HepG2 (cell line): ENCODE results near the gene FBXO2. TPM values are rescaled to one million over a fixed set of nuclear protein-coding genes. Genes with fewer than 3 reads are reported as not detected.

Source experiments
- ATAC-seq: fragments of 200-7000 bp; cut with Tn5 transposase; 3 replicates; pipeline ENCODE4 v1.9.1; 2020; ENCODE audit warnings: mild to moderate bottlenecking, moderate library complexity
- BruUV-seq: library from RNA; stranded (reverse); fragments of 400-500 nt; replicated peaks from 2 replicates; lab custom pipeline; 2021; lab: Mats Ljungman, UMichigan
- CTCF ChIA-PET: fragments of 300-600 bp; formaldehyde crosslinking; extraction: SDS; loops from one replicate; lab custom pipeline; 2021; ENCODE audit warnings: low total read pairs, inconsistent platforms, low intra/inter-chr PET ratio; lab: Yijun Ruan, JAX
- POLR2A ChIA-PET: fragments of 350-600 bp; sonication (Branson Sonifier 250); formaldehyde crosslinking; loops from one replicate; lab custom pipeline; 2020; ENCODE audit warnings: antibody characterized with exemption, inconsistent platforms; lab: Yijun Ruan, JAX
- DNase-seq: peaks from one replicate; pipeline ENCODE4 v3.0.0-alpha.2; 2015; ENCODE audit warnings: low spot score
- FAIRE-seq: peaks from 3 replicates; lab custom pipeline; 2011; peaks lifted over from hg19 to GRCh38; lab: Jason Lieb, UNC
- H2AFZ ChIP-seq: one replicate; pipeline ENCODE4 v1.6.1; 2011; ENCODE audit warnings: low read length, inconsistent platforms
- H3K27ac ChIP-seq: fragments of 300-600 bp; 3 replicates; pipeline ENCODE4 v1.8.0; 2011; ENCODE audit warnings: mixed run types, mild to moderate bottlenecking, mixed read lengths, low read length, inconsistent platforms; ENCODE audit not compliant: insufficient read depth; ENCODE audit errors: extremely low read length
- H3K27me3 ChIP-seq, 2 experiments: fragments of 200-600 bp in 1 of 2; 2 replicates in 1 of 2; 3 replicates in 1 of 2; pipeline versions ENCODE4 v1.6.0 to v1.8.0; 2011; ENCODE audit warnings: low read length in 2 of 2, mild to moderate bottlenecking in 2 of 2, moderate library complexity in 2 of 2, inconsistent platforms in 1 of 2; ENCODE audit not compliant: insufficient read depth in 2 of 2, control insufficient read depth in 1 of 2
- H3K36me3 ChIP-seq, 2 experiments: fragments of 200-600 bp in 1 of 2; replicated peaks in 1 of 2; 2 replicates in 1 of 2; 3 replicates in 1 of 2; pipeline versions ENCODE4 v1.5.1 to v1.8.0; 2011; ENCODE audit warnings: low read length in 2 of 2, inconsistent platforms in 1 of 2; ENCODE audit not compliant: insufficient read depth in 2 of 2, control insufficient read depth in 1 of 2
- H3K4me1 ChIP-seq: 2 replicates; pipeline ENCODE4 v1.5.1; 2012; ENCODE audit warnings: low read length, inconsistent platforms; ENCODE audit not compliant: insufficient read depth
- H3K4me2 ChIP-seq: 2 replicates; pipeline ENCODE4 v1.6.0; 2011; ENCODE audit warnings: low read depth, low read length, inconsistent platforms
- H3K4me3 ChIP-seq, 3 experiments: fragments of 200-600 bp in 1 of 3; sonication (generic), shearing (Covaris generic) in 1 of 3; replicated peaks in 1 of 3; 2 replicates each; pipeline ENCODE4 v1.5.1; 2011 to 2016; ENCODE audit warnings: low read length in 3 of 3, inconsistent platforms in 2 of 3, low read depth in 2 of 3, mild to moderate bottlenecking in 2 of 3, control low read depth in 1 of 3, mixed read lengths in 1 of 3; ENCODE audit not compliant: insufficient read depth in 1 of 3
- H3K79me2 ChIP-seq: one replicate; pipeline ENCODE4 v1.6.1; 2011; ENCODE audit warnings: low read length, inconsistent platforms; ENCODE audit not compliant: insufficient read depth
- H3K9ac ChIP-seq: 2 replicates; pipeline ENCODE4 v1.6.0; 2011; ENCODE audit warnings: mild to moderate bottlenecking, low read depth, low read length, inconsistent platforms; ENCODE audit not compliant: insufficient read depth
- H3K9me3 ChIP-seq: 2 replicates; pipeline ENCODE4 v1.5.1; 2012; ENCODE audit warnings: mild to moderate bottlenecking, low read length
- H4K20me1 ChIP-seq: 2 replicates; pipeline ENCODE4 v1.6.0; 2011; ENCODE audit warnings: inconsistent platforms, mild to moderate bottlenecking, low read length, moderate library complexity; ENCODE audit not compliant: insufficient read depth
- AKAP8 ChIP-seq: sonication (generic); formaldehyde crosslinking; IDR thresholded peaks from 2 replicates; pipeline ENCODE4 v1.5.1; 2020; ENCODE audit warnings: mild to moderate bottlenecking, missing genetic modification reagents
- HMGXB3 ChIP-seq: sonication (generic); formaldehyde crosslinking; IDR thresholded peaks from 2 replicates; pipeline ENCODE4 v1.4.0; 2020; ENCODE audit warnings: missing genetic modification reagents, borderline replicate concordance
- HNRNPLL ChIP-seq: fragments of 200-400 bp; formaldehyde crosslinking; IDR thresholded peaks from 2 replicates; pipeline ENCODE4 v1.6.1; 2017; ENCODE audit warnings: mild to moderate bottlenecking, low read depth, low read length; ENCODE audit not compliant: poor library complexity, severe bottlenecking
- ISL2 ChIP-seq: sonication (generic); formaldehyde crosslinking; IDR thresholded peaks from 2 replicates; pipeline ENCODE4 v1.5.0; 2020; ENCODE audit warnings: missing genetic modification reagents
- KAT8 ChIP-seq: IDR thresholded peaks from 2 replicates; pipeline ENCODE4 v1.6.1; 2016; ENCODE audit warnings: missing genetic modification reagents, missing compliant biosample characterization
- MNT ChIP-seq: fragments of 450-650 bp; IDR thresholded peaks from 2 replicates; pipeline ENCODE4 v1.6.1; 2016
- NFRKB ChIP-seq: fragments of 450-650 bp; IDR thresholded peaks from 2 replicates; pipeline ENCODE4 v1.6.1; 2017
- NPAS2 ChIP-seq: sonication (generic); formaldehyde crosslinking; IDR thresholded peaks from 2 replicates; pipeline ENCODE4 v1.8.0; 2022; ENCODE audit warnings: mild to moderate bottlenecking, missing genetic modification reagents, borderline replicate concordance
- PRDM15 ChIP-seq: sonication (generic); formaldehyde crosslinking; IDR thresholded peaks from 2 replicates; pipeline ENCODE4 v1.4.0; 2020; ENCODE audit warnings: missing genetic modification reagents
- SNAPC2 ChIP-seq: sonication (generic); formaldehyde crosslinking; IDR thresholded peaks from 2 replicates; pipeline ENCODE4 v1.8.1; 2022; ENCODE audit warnings: mild to moderate bottlenecking, missing genetic modification reagents
- ZNF160 ChIP-seq: sonication (generic); formaldehyde crosslinking; IDR thresholded peaks from 2 replicates; pipeline ENCODE4 v1.8.0; 2022; ENCODE audit warnings: mild to moderate bottlenecking, inconsistent platforms, missing genetic modification reagents
- ZNF282 ChIP-seq: fragments of 450-650 bp; IDR thresholded peaks from 2 replicates; pipeline ENCODE4 v1.6.1; 2018; ENCODE audit not compliant: partially characterized antibody
- ZNF569 ChIP-seq: sonication (generic); formaldehyde crosslinking; IDR thresholded peaks from 2 replicates; pipeline ENCODE4 v1.5.0; 2020; ENCODE audit warnings: mild to moderate bottlenecking, missing genetic modification reagents, moderate library complexity, borderline replicate concordance
- ZNF629 ChIP-seq: sonication (generic); formaldehyde crosslinking; conservative IDR thresholded peaks from 2 replicates; pipeline ENCODE4 v1.5.0; 2020; ENCODE audit warnings: missing genetic modification reagents
- ZSCAN5A ChIP-seq: sonication (generic); formaldehyde crosslinking; IDR thresholded peaks from 2 replicates; pipeline ENCODE4 v1.8.0; 2022; ENCODE audit warnings: mild to moderate bottlenecking, missing genetic modification reagents, borderline replicate concordance
- WGBS: methylation state at CpG from one replicate; pipeline ENCODE4 v1.1.6; 2017; ENCODE audit warnings: low lambda C conversion rate; 5-methylcytosine and 5-hydroxymethylcytosine counted together
- in situ Hi-C: cut with HindIII; loops from 2 replicates; pipeline ENCODE4 v1.10.0; 2017; ENCODE audit warnings: low pct_unique_long_range_greater_than_20kb; ENCODE audit not compliant: extremely low pct_ligation_motif_present
- intact Hi-C: fragments of 100-400 bp; cut with micrococcal nuclease; formaldehyde crosslinking; loops from one replicate; pipeline ENCODE4 v1.10.0; 2022; ENCODE audit not compliant: unreplicated experiment
- polyA plus RNA-seq, 8 experiments: library from polyadenylated mRNA; depleted of rRNA in 3 of 8; stranded (reverse) in 7 of 8; unstranded in 1 of 8; fragments of >200 nt; fragmentation: Illumina TruSeq in 4 of 8; extraction: Trizol in 4 of 8; gene quantifications; 2 replicates each; pipeline versions ENCODE4 v1.2.1 to v1.2.3, GENCODE V29; 2011 to 2016; ENCODE audit warnings: low read depth in 4 of 8, missing spikeins in 1 of 8, mixed read lengths in 1 of 8; ENCODE audit not compliant: insufficient read depth in 1 of 8
- total RNA-seq, 5 experiments: library from RNA; depleted of rRNA; stranded (reverse); fragments of >200 nt; fragmentation: Illumina TruSeq; extraction: Trizol; gene quantifications; 2 replicates each; pipeline ENCODE4 v1.2.3, GENCODE V29; 2016; ENCODE audit warnings: low read depth in 1 of 5

Gene FBXO2
- total and polyA plus RNA-seq, 2 of the 13 experiments (the other 11 are each of a cell fraction or from before 2014, with no cell fraction given), result 79.3 to 112 TPM

GRCh38 chr1:11602424-11602823 lies 51.8 kb downstream of the FBXO2 start:
- Histone ChIP-seq H3K9ac (no peak overlapping the region), H3K36me3 (no peaks in the 10 kb centered on the region), H2AFZ (no peak overlapping the region), H3K4me1 (no peaks in the 10 kb centered on the region; the same call in 1 of the 2 replicates), H3K27me3 (peaks cover 4 to 35% of the 10 kb centered on the region in 2 experiments; a peak in 4 of 5 replicates), H3K79me2 (no peaks in the 10 kb centered on the region), H3K4me2 (no peak overlapping the region), H3K9me3 (no peaks in the 10 kb centered on the region), H4K20me1 (no peaks in the 10 kb centered on the region), H3K4me3 (no peak overlapping the region), H3K27ac (no peak overlapping the region)
- no TSS peak for BruUV-seq
- ChIA-PET POLR2A (no interaction called here), CTCF (no interaction called here)
- DNase-seq (no peak), ATAC-seq (no peak), FAIRE-seq (no peak)
- in situ Hi-C loops (no loop called here), intact Hi-C loops (no loop called here)
- no CpG with 5 or more reads among the region's 3 CpGs for WGBS
- TF ChIP-seq HMGXB3 (CRISPR knock-in tag) (no peak), AKAP8 (CRISPR knock-in tag) (no peak), MNT (no peak), ZNF569 (CRISPR knock-in tag) (no peak), PRDM15 (CRISPR knock-in tag) (no peak), HNRNPLL (no peak), NPAS2 (CRISPR knock-in tag) (no peak), NFRKB (no peak), ZNF160 (CRISPR knock-in tag) (no peak), ZNF629 (CRISPR knock-in tag) (no peak), ISL2 (no peak), ZNF282 (no peak), SNAPC2 (CRISPR knock-in tag) (no peak), KAT8 (CRISPR knock-in tag) (no peak), ZSCAN5A (no peak)
